Naive thymus-derived CD4-positive, alpha-beta T cell (primary cell): Measurements from ENCODE around the gene CLEC2B. TPM values are rescaled to one million over a fixed set of nuclear protein-coding genes. Genes with fewer than 3 reads are reported as not detected.
"Not testable (repeated sequence)": the region's sequence is repeated elsewhere in the genome, so short reads cannot be mapped to it uniquely, and the experiment has no call there.

Experiments
- ATAC-seq: fragments of 150-1000 bp; cut with Tn5 transposase; 2 replicates; pipeline ENCODE4 v1.10.0; 2021; ENCODE audit warnings: mild to moderate bottlenecking, moderate library complexity
- CTCF ChIA-PET: fragments of 350-600 bp; sonication (Branson Sonifier 250); formaldehyde crosslinking; loops from one replicate; lab custom pipeline; 2021; ENCODE audit warnings: antibody characterized with exemption; lab: Charles Lee
- POLR2A ChIA-PET: fragments of 350-600 bp; sonication (Branson Sonifier 250); formaldehyde crosslinking; loops from one replicate; lab custom pipeline; 2021; ENCODE audit warnings: antibody characterized with exemption, inconsistent platforms; lab: Charles Lee
- DNase-seq, 9 donors: peaks; one replicate each; pipeline versions ENCODE4 v3.0.0 to v3.0.0-alpha.2; 2020 to 2022; ENCODE audit warnings: mixed read lengths in 1 of 9
- H3K27ac ChIP-seq: one replicate; pipeline ENCODE4 v1.7.0; 2013; ENCODE audit warnings: mild to moderate bottlenecking, low read depth, low read length, moderate library complexity
- H3K27me3 ChIP-seq, 2 donors: one replicate each; pipeline ENCODE4 v1.7.0; 2013; ENCODE audit warnings: low read length in 2 of 2, mild to moderate bottlenecking in 2 of 2, moderate library complexity in 2 of 2; ENCODE audit not compliant: control insufficient read depth in 2 of 2, insufficient read depth in 2 of 2
- H3K36me3 ChIP-seq, 3 experiments: 1 replicate in 2 of 3; 2 replicates in 1 of 3; pipeline ENCODE4 v1.7.0; 2013; ENCODE audit warnings: low read length in 3 of 3, mild to moderate bottlenecking in 3 of 3, moderate library complexity in 1 of 3; ENCODE audit not compliant: insufficient read depth in 3 of 3, control insufficient read depth in 2 of 3
- H3K4me1 ChIP-seq, 2 donors: one replicate each; pipeline ENCODE4 v1.7.0; 2013; ENCODE audit warnings: low read length in 2 of 2, mild to moderate bottlenecking in 2 of 2, moderate library complexity in 1 of 2; ENCODE audit not compliant: control insufficient read depth in 2 of 2, insufficient read depth in 2 of 2
- H3K4me3 ChIP-seq: 2 replicates; pipeline ENCODE4 v1.7.0; 2013; ENCODE audit warnings: mild to moderate bottlenecking, low read length
- H3K9me3 ChIP-seq, 3 experiments: 1 replicate in 2 of 3; 2 replicates in 1 of 3; pipeline ENCODE4 v1.7.0; 2013; ENCODE audit warnings: low read length in 3 of 3; ENCODE audit not compliant: control insufficient read depth in 2 of 3
- H3K27ac Mint-ChIP-seq, 9 donors: one replicate each; pipeline ENCODE4 v1.8.0; 2020 to 2022; ENCODE audit warnings: mixed read lengths in 9 of 9, mild to moderate bottlenecking in 8 of 9, moderate library complexity in 5 of 9, inconsistent platforms in 2 of 9
- H3K27me3 Mint-ChIP-seq, 5 donors: one replicate each; pipeline ENCODE4 v1.8.0; 2021 to 2022; ENCODE audit warnings: mixed read lengths in 5 of 5, mild to moderate bottlenecking in 1 of 5
- H3K36me3 Mint-ChIP-seq, 5 donors: one replicate each; pipeline ENCODE4 v1.8.0; 2020 to 2022; ENCODE audit warnings: mixed read lengths in 5 of 5, mild to moderate bottlenecking in 3 of 5, inconsistent platforms in 1 of 5
- H3K4me1 Mint-ChIP-seq, 7 donors: one replicate each; pipeline ENCODE4 v1.8.0; 2020 to 2022; ENCODE audit warnings: mixed read lengths in 7 of 7, mild to moderate bottlenecking in 3 of 7, inconsistent platforms in 1 of 7
- H3K4me3 Mint-ChIP-seq, 10 donors: one replicate each; pipeline ENCODE4 v1.8.0; 2020 to 2022; ENCODE audit warnings: mild to moderate bottlenecking in 10 of 10, mixed read lengths in 10 of 10, moderate library complexity in 6 of 10, inconsistent platforms in 2 of 10
- H3K9me3 Mint-ChIP-seq, 11 donors: one replicate each; pipeline ENCODE4 v1.8.0; 2020 to 2022; ENCODE audit warnings: mixed read lengths in 11 of 11, mild to moderate bottlenecking in 4 of 11, inconsistent platforms in 1 of 11, moderate library complexity in 1 of 11
- intact Hi-C, 2 donors: fragments of 100-400 bp; cut with micrococcal nuclease; formaldehyde crosslinking; loops; one replicate each; pipeline ENCODE4 v1.15.1; 2023
- polyA plus RNA-seq, 2 donors: library from polyadenylated mRNA; unstranded; fragments of 300-500 nt; fragmentation: Illumina TruSeq; gene quantifications; one replicate each; pipeline ENCODE4 v1.2.3, GENCODE V29; 2021
- total RNA-seq, 6 experiments: library from RNA in 5 of 6; stranded (reverse) in 5 of 6; gene quantifications; 1 replicate in 5 of 6; 2 replicates in 1 of 6; pipeline ENCODE4 v1.2.3 and lab custom pipeline; 2021 to 2026

Gene CLEC2B
- total and polyA plus RNA-seq, 7 experiments from 2014 or later, result 22.1 to 86.8 (median 71.7) TPM

DNA sequence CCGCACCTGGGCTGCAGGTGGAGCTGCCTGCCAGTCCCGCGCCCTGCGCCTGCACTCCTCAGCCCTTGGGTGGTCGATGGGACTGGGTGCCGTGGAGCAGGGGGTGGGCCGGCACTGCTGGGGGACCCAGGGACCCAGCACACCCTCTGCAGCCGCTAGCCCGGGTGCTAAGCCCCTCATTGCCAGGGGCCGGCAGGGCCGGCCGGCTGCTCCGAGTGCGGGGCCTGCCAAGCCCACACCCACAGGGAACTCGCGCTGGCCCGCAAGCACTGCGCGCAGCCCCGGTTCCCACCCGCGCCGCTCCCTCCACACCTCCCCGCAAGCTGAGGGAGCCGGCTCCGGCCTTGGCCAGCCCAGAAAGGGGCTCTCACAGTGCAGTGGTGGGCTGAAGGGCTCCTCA, 7.0 kb upstream of the CLEC2B start:
- H3K27me3 ChIP-seq, H3K4me3 Mint-ChIP-seq, H3K36me3 ChIP-seq, ATAC-seq, H3K4me1 ChIP-seq, DNase-seq, H3K27me3 Mint-ChIP-seq, H3K4me3 ChIP-seq, POLR2A ChIA-PET, H3K27ac Mint-ChIP-seq, H3K27ac ChIP-seq, H3K36me3 Mint-ChIP-seq, intact Hi-C loops, H3K9me3 ChIP-seq, CTCF ChIA-PET, H3K9me3 Mint-ChIP-seq: not testable (repeated sequence)
- H3K4me1 Mint-ChIP-seq, result peaks cover 2 to 24% (median 19%) of the 10 kb centered on the region in 7 donors

DNA sequence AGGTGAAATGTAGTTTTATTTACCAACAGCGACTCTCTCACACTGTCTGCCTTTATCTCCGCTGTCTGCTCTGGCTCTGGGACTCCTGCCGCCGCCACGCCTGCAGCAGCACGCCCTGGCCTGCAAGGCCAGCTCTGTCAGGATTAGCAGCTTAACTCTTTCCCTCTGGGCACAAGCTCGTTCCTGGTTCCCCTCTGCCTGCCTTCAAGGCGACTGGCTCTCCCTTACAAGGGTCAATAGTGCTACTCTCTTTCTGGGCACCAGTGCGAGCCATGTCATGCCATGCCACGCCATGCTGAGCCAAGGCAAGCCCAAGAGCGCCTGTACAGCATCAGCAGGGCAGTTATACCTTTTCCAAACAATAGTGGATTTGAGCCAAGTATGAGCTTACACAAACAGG, 3.6 kb upstream of the CLEC2B start:
- ATAC-seq, result no peak
- CTCF ChIA-PET, result interaction anchor here (0.5 to 2.7 kb wide), 3 partner anchors 123 to 1690 kb away, joined by 4 to 9 read pairs (median 6); no protein-coding TSS in a partner anchor
- intact Hi-C loops, result no loop called here

DNA sequence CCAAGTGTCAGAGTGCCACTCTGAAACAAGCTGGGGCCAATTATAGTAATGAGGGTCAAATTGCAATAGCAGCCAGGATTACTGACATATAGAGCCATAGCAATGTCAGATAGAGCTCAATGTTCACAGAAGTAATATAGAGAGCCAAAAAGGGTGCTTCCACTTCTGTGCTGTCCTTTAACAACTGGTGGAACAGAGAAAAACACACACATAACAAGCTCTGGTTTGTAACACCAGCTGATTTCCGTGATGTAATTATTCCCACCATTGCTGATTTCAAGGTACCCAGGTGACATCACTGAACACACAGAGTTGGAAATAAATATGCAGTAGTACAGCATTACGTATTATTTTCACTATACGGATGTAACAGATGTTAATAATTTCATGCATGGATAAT, 3.0 kb upstream of the CLEC2B start:
- H3K4me3 ChIP-seq, result no peak overlapping the region
- no peaks in the 10 kb centered on the region for H3K9me3 ChIP-seq
- no peak overlapping the region for H3K27ac ChIP-seq
- ChIA-PET POLR2A (interaction anchor here (0.9 to 3.5 kb wide), 9 partner anchors 11 to 117 kb away, joined by 3 to 28 read pairs (median 4); partner anchors contain the start of gene CD69), CTCF (interaction anchor here (0.6 to 2.7 kb wide), 3 partner anchors 76 to 129 kb away, joined by 3 to 9 read pairs (median 3); no protein-coding TSS in a partner anchor)
- H3K36me3 ChIP-seq, result no peaks in the 10 kb centered on the region
- H3K27me3 ChIP-seq, result no peaks in the 10 kb centered on the region
- H3K4me3 Mint-ChIP-seq, result peak overlapping the region in 1 of 10 donors; percentile 28
- peaks cover 2 to 34% (median 22%) of the 10 kb centered on the region in 7 donors for H3K4me1 Mint-ChIP-seq
- peaks cover 0 to 6% (median 0%) of the 10 kb centered on the region in 5 donors for H3K36me3 Mint-ChIP-seq
- H3K4me1 ChIP-seq, result peaks cover 7 to 9% of the 10 kb centered on the region in 2 donors
- intact Hi-C loops, result no loop called here
- DNase-seq, result no peak
- peak overlapping the region in 5 of 9 donors; percentile 0 to 100 (median 47) for H3K27ac Mint-ChIP-seq
- H3K9me3 Mint-ChIP-seq, result peaks cover 0 to 2% (median 0%) of the 10 kb centered on the region in 11 donors
- ATAC-seq, result no peak
- no peaks in the 10 kb centered on the region for H3K27me3 Mint-ChIP-seq

More for the DNA sequence above, 3.6 kb upstream of the CLEC2B start:
- Histone ChIP-seq H3K36me3 (no peaks in the 10 kb centered on the region), H3K27me3 (no peaks in the 10 kb centered on the region), H3K4me3 (no peak overlapping the region), H3K4me1 (peaks cover 7 to 9% of the 10 kb centered on the region in 2 donors), H3K9me3 (no peaks in the 10 kb centered on the region), H3K27ac (no peak overlapping the region)
- peak overlapping the region in 1 of 10 donors; percentile 26 for H3K4me3 Mint-ChIP-seq
- POLR2A ChIA-PET, result interaction anchor here (0.6 to 3.5 kb wide), 7 partner anchors 11 to 169 kb away, joined by 3 to 28 read pairs (median 4); partner anchors contain the start of gene CD69
- H3K9me3 Mint-ChIP-seq, result peaks cover 0 to 2% (median 0%) of the 10 kb centered on the region in 11 donors
- no peaks in the 10 kb centered on the region for H3K27me3 Mint-ChIP-seq
- peaks cover 2 to 34% (median 22%) of the 10 kb centered on the region in 7 donors for H3K4me1 Mint-ChIP-seq
- peak overlapping the region in 5 of 9 donors; percentile 3 to 68 (median 48) for H3K27ac Mint-ChIP-seq
- DNase-seq, result no peak
- H3K36me3 Mint-ChIP-seq, result peaks cover 0 to 3% (median 0%) of the 10 kb centered on the region in 5 donors

DNA sequence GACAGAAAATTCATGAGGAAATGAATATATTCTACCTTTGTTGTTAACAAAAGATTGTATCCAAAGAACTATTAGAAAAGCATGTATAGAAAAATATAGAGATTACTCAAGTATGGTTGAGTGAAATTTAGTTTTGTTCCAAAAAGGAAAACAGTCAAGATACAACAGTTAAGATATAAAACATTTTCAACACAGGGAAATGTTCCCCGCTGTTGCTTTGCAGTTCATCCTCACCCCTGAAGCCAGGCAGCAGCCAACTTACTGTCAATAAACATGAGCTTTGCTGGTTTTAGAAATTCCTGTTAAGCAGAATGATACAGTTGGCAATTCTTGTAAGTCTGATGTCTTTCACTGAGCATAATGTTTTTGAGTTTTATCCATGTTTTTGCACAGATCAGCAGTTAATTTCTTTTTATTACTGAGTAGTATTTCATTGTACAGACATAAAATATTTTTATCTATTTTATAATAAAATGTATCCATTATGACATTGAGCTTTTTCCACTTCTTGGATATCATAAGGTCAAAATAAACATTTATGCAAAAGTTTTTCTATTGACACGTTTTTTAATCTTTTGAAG, 1.2 kb upstream of the CLEC2B start:
- intact Hi-C loops, result no loop called here
- ATAC-seq, result no peak
- Mint-ChIP-seq H3K36me3 (peaks cover 0 to 14% (median 3%) of the 10 kb centered on the region in 5 donors), H3K4me1 (peaks cover 4 to 35% (median 23%) of the 10 kb centered on the region in 7 donors), H3K27ac (peak overlapping the region; percentile 97 to 100 (median 99)), H3K4me3 (peak overlapping the region; percentile 87 to 99 (median 93)), H3K27me3 (no peaks in the 10 kb centered on the region), H3K9me3 (peaks cover 0 to 1% (median 0%) of the 10 kb centered on the region in 11 donors)
- peak overlapping the region; percentile 68 for H3K4me3 ChIP-seq
- peaks cover 7 to 9% of the 10 kb centered on the region in 2 donors for H3K4me1 ChIP-seq
- CTCF ChIA-PET, result interaction anchor here (0.8 to 2.7 kb wide), 2 partner anchors 25 to 120 kb away, joined by 3 to 9 read pairs; no protein-coding TSS in a partner anchor
- H3K27me3 ChIP-seq, result no peaks in the 10 kb centered on the region
- H3K27ac ChIP-seq, result peak overlapping the region; percentile 94
- no peaks in the 10 kb centered on the region for H3K36me3 ChIP-seq
- POLR2A ChIA-PET, result interaction anchor here (0.5 to 3.5 kb wide), 7 partner anchors 16 to 109 kb away, joined by 3 to 28 read pairs (median 5); partner anchors contain the start of gene CD69
- no peaks in the 10 kb centered on the region for H3K9me3 ChIP-seq
- peak in 4 of 9 donors; percentile 14 to 41 (median 30) for DNase-seq

DNA sequence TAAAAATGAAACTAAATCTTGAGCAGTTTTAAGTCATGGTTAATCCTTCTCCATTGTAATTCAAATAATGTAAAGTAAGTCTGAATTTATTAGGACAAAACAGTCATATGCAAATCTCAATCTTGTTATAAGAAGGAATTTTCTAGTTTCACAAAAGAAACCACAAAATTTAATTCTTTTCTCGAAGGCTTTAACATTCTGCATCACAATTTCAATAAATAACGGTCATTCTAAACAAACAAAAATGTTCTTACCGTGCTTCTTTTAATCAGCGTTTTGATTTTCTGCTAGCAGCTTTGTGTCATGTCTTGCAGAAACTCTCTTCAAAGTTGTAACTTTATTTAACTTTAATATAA, 225 bp downstream of the CLEC2B start:
- H3K4me1 Mint-ChIP-seq, result peaks cover 12 to 50% (median 35%) of the 10 kb centered on the region in 7 donors
- H3K9me3 ChIP-seq, result no peaks in the 10 kb centered on the region
- H3K27ac Mint-ChIP-seq, result peak overlapping the region; percentile 97 to 100 (median 99)
- H3K27me3 ChIP-seq, result no peaks in the 10 kb centered on the region
- peak overlapping the region; percentile 87 to 99 (median 93) for H3K4me3 Mint-ChIP-seq
- peak overlapping the region; percentile 94 for H3K27ac ChIP-seq
- peaks cover 7 to 15% of the 10 kb centered on the region in 2 donors for H3K4me1 ChIP-seq
- H3K4me3 ChIP-seq, result peak overlapping the region; percentile 68
- ChIA-PET POLR2A (interaction anchor here (0.6 to 4.2 kb wide), 26 partner anchors 11 to 344 kb away, joined by 3 to 88 read pairs (median 4); partner anchors contain the start of genes CD69, CLEC2D and GABARAPL1), CTCF (interaction anchor here (0.6 to 0.9 kb wide), 2 partner anchors 53 to 111 kb away, joined by 3 to 4 read pairs; no protein-coding TSS in a partner anchor)
- ATAC-seq, result no peak
- peaks cover 0 to 19% (median 6%) of the 10 kb centered on the region in 5 donors for H3K36me3 Mint-ChIP-seq
- intact Hi-C loops, result loop anchor here (1.0 to 5.0 kb wide), 18 partner anchors 14 to 743 kb away; partner anchors contain the start of genes GABARAPL1 (in 2 of the 2), CD69 (in 1 of the 2) and MAGOHB (in 1 of the 2)
- H3K36me3 ChIP-seq, result no peaks in the 10 kb centered on the region
- H3K9me3 Mint-ChIP-seq, result peaks cover 0 to 4% (median 3%) of the 10 kb centered on the region in 11 donors
- H3K27me3 Mint-ChIP-seq, result no peaks in the 10 kb centered on the region
- no peak for DNase-seq

DNA sequence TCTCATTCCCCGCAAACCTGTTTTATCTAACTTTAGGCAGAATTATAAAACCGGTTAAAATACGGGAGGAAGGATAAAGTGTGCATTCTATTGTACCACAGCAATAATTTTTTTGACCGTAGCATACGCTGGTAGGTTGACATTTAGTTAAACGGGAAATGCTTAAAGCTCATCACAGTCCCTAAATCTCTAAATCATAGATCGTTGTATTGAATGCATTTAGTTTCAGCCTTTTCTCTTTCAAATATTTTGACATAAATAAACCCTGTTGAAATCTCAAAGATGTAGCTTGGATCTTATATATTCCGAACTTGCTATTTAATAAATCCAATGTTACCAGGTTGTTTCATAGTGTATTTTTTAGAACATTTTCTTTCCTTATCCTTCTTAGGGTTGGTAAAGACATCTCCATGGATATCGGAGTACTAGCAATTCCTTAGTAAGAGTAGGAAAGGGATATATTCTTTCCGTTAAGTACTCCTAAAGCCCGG, 798 bp downstream of the CLEC2B start:
- Histone ChIP-seq H3K4me1 (peaks cover 7 to 15% of the 10 kb centered on the region in 2 donors), H3K9me3 (peaks cover 0 to under 1% (median 0%) of the 10 kb centered on the region in 3 experiments), H3K27me3 (no peaks in the 10 kb centered on the region), H3K4me3 (peak overlapping the region; percentile 68), H3K36me3 (no peaks in the 10 kb centered on the region), H3K27ac (peak overlapping the region; percentile 94)
- Mint-ChIP-seq H3K27ac (peak overlapping the region; percentile 97 to 100 (median 99)), H3K4me1 (peaks cover 18 to 52% (median 40%) of the 10 kb centered on the region in 7 donors), H3K36me3 (peaks cover 4 to 25% (median 12%) of the 10 kb centered on the region in 5 donors), H3K27me3 (no peaks in the 10 kb centered on the region), H3K4me3 (peak overlapping the region; percentile 87 to 99 (median 93)), H3K9me3 (peaks cover 4 to 10% (median 9%) of the 10 kb centered on the region in 11 donors)
- ChIA-PET CTCF (interaction anchor here (0.6 kb wide), 1 partner anchor 52 kb away, joined by 3 read pairs; no protein-coding TSS in a partner anchor), POLR2A (interaction anchor here (0.5 to 4.2 kb wide), 22 partner anchors 13 to 499 kb away, joined by 3 to 88 read pairs (median 5); partner anchors contain the start of genes CD69, CLEC2D and GABARAPL1)
- intact Hi-C loops, result loop anchor here (1.0 to 5.0 kb wide), 12 partner anchors 14 to 744 kb away; partner anchors contain the start of genes GABARAPL1 (in 1 of the 2) and MAGOHB (in 1 of the 2)
- DNase-seq (peak in 5 of 9 donors; percentile 20 to 45 (median 29)), ATAC-seq (no peak)
